IMR-90 (cell line): ENCODE data around the gene ERVMER34-1.

Experiments used
- BHLHE40 ChIP-seq: fragments of 150-350 bp; IDR thresholded peaks from 2 replicates; pipeline ENCODE4 v1.6.1; 2016; ENCODE audit warnings: mild to moderate bottlenecking, low read depth, low read length
- CEBPB ChIP-seq: IDR thresholded peaks from 2 replicates; pipeline ENCODE4 v1.6.1; 2012; ENCODE audit warnings: low read depth, low read length, improper control_type of control experiment
- CTCF ChIP-seq: conservative IDR thresholded peaks from 2 replicates; pipeline ENCODE4 v1.5.1; 2012; ENCODE audit warnings: mild to moderate bottlenecking, low read depth, low read length, improper control_type of control experiment
- MAFK ChIP-seq: IDR thresholded peaks from 2 replicates; pipeline ENCODE4 v1.6.1; 2012; ENCODE audit warnings: low read depth, low read length, improper control_type of control experiment
- MAZ ChIP-seq: IDR thresholded peaks from 2 replicates; pipeline ENCODE4 v1.6.1; 2012; ENCODE audit warnings: low read depth, mild to moderate bottlenecking, low read length, improper control_type of control experiment, moderate library complexity, borderline replicate concordance
- NFE2L2 ChIP-seq: fragments of 150-350 bp; IDR thresholded peaks from 2 replicates; pipeline ENCODE4 v1.6.1; 2016; ENCODE audit warnings: low read depth, mild to moderate bottlenecking, low read length
- RAD21 ChIP-seq: IDR thresholded peaks from 2 replicates; pipeline ENCODE4 v1.6.1; 2012; ENCODE audit warnings: low read length, improper control_type of control experiment
- SMC3 ChIP-seq: fragments of 150-350 bp; IDR thresholded peaks from 2 replicates; pipeline ENCODE4 v1.6.1; 2016; ENCODE audit warnings: low read depth, mild to moderate bottlenecking, antibody characterized with exemption, low read length, moderate library complexity

- TF ChIP-seq CTCF (no peak), CEBPB (no peak), SMC3 (no peak), NFE2L2 (no peak), MAFK (no peak), RAD21 (no peak), BHLHE40 (no peak), MAZ (no peak)
These were observed 48.6 kb upstream of the ERVMER34-1 start for GRCh38 chr4:52799813-52800212.
